GM20000 (cell line): ENCODE measurements around the gene GLT1D1.

Experiments used
- DNase-seq: peaks from one replicate; pipeline ENCODE4 v3.0.0; 2012; ENCODE audit warnings: low spot score
- TF ChIP-seq, protein P1 (sequence below): IDR thresholded peaks from 2 replicates; pipeline ENCODE4 v1.5.1; 2012; ENCODE audit warnings: mild to moderate bottlenecking, control low read depth; ENCODE audit errors: extremely low read depth, missing control alignments

GLT1D1 gene

DNA sequence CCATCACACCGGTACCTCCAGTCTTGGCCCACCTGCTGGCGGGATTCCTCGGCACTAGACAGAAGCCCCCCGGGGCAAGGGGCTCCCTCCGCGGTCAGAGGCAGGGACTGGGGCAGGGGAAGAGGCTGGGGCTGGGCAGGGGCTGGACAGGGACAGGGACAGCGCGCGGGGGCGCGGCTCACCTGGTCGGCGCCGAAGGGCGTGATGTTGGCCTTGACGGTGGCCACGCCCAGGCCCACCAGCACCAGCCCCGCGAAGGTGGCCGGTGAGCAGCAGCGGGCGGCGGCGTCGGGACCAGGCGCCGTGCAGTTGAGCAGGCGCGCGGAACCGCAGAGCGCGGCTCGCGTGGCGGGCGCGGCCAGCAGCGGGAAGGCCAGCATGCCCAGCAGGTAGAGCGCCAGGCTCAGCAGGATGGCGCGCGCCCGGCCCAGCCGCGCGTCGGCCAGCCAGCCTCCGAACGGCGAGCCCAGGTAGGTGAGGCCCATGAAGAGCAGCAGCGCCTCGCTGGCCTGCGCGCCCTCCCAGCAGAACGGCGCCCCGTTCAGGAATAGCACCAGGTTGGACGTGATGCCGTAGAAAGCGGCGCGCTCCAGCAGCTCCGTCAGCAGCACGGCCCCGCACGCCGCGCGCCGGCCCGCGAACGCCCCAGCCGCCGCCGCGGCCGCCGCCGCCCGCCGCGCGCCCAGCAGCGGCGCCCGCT is 29.9 kb upstream of the GLT1D1 start:
- peak; percentile 46 for DNase-seq
- TF ChIP-seq, protein P1, sequence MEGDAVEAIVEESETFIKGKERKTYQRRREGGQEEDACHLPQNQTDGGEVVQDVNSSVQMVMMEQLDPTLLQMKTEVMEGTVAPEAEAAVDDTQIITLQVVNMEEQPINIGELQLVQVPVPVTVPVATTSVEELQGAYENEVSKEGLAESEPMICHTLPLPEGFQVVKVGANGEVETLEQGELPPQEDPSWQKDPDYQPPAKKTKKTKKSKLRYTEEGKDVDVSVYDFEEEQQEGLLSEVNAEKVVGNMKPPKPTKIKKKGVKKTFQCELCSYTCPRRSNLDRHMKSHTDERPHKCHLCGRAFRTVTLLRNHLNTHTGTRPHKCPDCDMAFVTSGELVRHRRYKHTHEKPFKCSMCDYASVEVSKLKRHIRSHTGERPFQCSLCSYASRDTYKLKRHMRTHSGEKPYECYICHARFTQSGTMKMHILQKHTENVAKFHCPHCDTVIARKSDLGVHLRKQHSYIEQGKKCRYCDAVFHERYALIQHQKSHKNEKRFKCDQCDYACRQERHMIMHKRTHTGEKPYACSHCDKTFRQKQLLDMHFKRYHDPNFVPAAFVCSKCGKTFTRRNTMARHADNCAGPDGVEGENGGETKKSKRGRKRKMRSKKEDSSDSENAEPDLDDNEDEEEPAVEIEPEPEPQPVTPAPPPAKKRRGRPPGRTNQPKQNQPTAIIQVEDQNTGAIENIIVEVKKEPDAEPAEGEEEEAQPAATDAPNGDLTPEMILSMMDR = no peak

DNA sequence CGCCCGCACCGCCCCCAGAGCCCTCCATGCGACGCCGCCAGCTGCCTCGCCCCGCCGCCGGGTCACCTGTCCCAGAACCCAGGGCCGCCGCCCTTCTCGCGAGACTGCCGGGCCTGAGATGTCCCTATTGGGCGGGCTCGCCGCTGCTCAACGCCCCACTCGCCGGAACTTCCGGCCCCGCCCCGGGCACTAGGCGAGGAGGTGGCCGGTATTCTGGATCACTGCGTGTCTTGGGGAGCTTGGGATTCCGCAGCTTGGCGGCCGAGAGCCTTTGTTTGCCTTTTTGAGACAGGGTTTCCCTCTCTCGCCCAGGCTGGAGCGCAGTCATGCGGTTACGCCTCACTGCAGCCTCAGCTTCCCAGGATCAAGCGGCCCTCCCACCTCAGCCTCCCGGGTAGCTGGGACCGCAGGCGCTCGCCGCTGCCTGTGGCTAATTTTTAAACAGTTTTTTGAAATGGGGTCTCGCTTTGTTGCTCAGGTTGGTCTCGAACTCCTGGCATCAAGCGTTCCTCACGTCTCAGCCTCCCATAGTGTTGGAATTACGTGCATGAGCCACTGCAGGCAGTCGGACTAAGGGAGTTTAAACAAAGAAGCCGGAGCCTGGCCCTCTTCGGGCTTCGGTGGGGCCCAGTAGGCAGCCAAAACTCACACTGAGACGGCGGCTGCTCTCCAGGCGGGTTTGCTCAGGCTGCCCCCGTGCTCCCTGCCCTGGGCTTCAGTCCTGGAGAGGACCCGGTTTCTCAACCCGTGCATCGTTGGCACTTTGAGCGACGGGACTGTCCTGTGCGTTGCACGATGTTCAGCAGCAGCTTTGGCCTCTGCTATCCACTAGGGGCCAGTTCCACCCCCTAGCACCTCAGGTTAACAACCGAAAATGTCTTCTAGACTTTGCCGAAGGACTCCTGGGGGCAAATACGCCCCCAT is 29.1 kb upstream of the GLT1D1 start, which contains the start of gene SLC15A4:
Gene SLC15A4 (minus strand): TSS at position 43 of the 924 bp plus-strand sequence. CDS start 15 bp downstream, at position 28.
- peak; percentile 97 for DNase-seq
- TF ChIP-seq, protein P1 = no peak

DNA sequence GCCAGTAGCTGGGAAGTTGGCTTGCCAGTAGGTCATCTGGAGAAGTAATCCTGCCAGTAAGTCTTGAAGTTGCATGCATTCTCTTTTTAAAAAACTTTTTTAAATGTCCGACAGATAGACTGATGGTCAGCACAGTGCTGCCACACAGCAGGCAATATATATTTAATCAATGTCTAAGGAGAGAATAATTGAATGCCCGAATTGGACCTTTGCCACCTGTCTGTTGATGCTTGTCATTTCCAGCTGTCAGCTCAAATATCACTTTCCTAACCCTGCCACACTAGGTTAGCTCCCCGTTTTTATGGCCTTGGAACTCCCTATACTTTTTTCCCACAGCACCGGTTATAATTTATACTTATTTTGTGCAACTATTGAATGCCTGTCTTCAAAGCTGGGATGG is 27.4 kb upstream of the GLT1D1 start:
- DNase-seq = no peak
- TF ChIP-seq, protein P1 = no peak

DNA sequence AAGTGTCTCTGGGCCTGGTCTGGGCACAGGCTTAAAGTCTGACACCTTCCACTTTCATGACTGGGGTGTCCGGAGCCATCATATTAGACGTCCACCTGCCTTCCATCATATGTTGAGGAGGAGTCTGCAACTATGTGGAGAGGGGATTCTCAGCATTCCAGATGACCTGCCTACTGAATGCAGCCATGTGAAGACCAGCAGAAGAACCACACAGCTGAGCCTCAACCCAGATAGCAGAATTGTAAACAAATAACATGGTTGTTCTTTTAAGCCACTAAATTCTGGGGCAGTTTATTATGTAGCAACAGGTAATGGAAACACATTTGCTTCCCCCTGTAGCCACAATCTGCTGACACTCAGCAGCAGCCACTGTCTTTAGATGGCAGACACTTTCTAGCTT is 25.6 kb upstream of the GLT1D1 start:
- no peak for DNase-seq
- TF ChIP-seq, protein P1 = no peak

DNA sequence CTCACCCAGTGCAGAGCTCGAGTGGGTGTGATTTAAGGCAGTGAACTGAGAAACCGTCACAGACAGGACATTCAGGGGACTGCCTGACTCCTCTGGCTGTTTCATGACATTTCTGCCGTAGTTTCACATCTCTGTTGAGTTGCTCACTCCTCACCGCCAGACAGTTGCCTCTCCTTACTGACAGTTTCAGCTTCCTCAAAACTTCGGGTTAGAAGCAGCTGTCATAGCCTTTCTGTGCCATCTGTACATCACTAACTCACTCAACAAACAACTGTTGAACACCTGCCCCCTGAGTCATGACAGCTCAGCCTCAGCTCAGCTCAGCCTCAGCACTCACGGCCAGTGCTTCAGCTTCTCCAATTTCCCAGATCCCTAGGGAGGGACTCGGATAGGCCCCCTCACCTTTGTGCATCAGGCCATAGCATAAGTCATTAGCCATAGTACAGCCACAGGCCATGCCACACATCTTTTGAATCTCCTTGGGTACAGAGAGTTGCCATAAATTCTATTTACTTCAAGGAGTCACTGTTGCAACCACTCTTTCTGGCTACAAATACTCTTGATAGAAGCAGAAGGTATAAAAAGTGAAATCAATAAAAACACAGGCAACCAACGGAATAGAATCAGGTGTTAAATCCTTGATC is 23.3 kb upstream of the GLT1D1 start:
- TF ChIP-seq, protein P1 = no peak

DNA sequence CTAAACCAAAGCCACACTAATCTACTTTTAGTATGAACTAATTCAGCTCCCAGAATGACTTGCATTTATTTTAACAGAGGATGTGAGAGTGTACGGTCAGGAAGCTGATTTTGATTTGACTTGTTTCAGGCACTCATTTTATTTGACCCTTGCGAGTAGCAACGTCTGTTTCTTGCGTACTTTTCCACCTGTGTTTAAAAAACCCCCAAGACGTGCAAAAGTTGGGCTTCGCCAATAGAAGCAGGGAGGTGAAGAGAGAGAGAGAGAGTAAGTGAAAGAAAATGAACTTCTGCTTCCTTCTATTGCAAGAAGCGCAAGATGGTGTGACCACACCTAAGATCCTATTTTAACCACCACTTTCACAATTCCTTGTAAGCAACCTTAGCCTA is 22.8 kb upstream of the GLT1D1 start:
- peak; percentile 60 for DNase-seq
- TF ChIP-seq, protein P1 = no peak

More for the DNA sequence above, 23.3 kb upstream of the GLT1D1 start:
- DNase-seq = peak; percentile 80
